ENCODE measurements around the gene CMIP.
A peak's percentile ranks its signal among the peaks of the same experiment; 100 is the strongest.
"Not testable (repeated sequence)": the region's sequence is repeated elsewhere in the genome, so short reads cannot be mapped to it uniquely, and the experiment has no call there.

CMIP gene

DNA sequence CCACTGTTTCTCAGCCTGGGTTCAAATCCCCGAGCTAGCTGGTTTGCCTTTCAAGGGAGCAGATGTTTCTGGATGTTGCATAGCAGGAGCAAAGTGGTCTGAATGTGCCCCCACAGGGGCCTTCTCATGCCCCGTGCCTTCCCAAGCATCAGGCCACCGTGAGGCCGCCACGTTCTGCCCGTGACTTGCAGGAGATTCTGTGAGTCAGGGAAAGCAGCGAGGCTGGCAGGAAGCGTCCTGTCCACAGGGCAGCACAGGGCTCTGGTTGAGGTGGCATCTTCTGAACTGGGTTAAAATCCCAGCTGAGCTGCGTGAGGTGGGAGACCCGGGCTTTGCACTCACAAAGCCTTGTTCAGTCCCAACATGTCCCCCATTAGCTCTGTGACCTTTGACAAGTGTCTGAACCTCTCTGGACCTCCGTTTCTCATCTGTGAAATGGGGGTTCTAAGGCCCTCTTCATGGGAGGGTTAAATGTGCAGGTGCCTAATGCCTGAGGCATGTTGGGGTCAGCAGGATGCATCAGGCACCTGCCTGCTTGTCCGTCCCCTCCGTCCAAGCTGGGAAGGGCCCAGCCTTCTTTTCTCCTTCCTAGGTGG is 239.7 kb downstream of the CMIP start:
- H3K36me3 ChIP-seq (ENCODE audit: control insufficient read depth, insufficient read depth, low read length) = peaks cover 2% of the 10 kb centered on the region

DNA sequence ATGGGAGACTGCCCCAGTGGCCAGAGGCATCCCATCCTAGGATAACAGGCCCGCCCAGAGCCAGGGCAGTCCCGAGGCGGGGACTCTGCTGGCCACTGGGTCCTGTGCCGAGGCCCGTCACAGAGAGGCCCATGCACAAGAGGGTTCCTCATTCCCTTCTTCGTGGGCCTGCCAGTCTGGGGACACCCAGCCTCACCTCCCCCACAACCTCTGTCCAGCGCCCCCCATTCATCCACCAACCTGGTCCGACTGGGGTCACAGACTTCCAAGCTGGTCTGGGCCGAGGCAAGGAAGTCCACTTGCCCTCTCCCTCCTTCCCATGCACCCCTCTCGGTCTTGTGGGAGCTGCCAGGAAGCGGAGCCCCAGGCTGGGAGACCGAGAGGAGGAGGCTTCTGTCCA is 240.3 kb downstream of the CMIP start:
- no peak overlapping the region for H3K27ac ChIP-seq (ENCODE audit: low read depth, low read length)
- no peak overlapping the region for H3K4me3 ChIP-seq (ENCODE audit: low read length)
- no peak overlapping the region for H3K9ac ChIP-seq (ENCODE audit: low read length)
- no peaks in the 10 kb centered on the region for H3K36me3 ChIP-seq (ENCODE audit: control insufficient read depth, insufficient read depth, low read length)
- no peaks in the 10 kb centered on the region for H3K27me3 ChIP-seq (ENCODE audit: control insufficient read depth, insufficient read depth, low read length)
- H3K4me1 ChIP-seq (ENCODE audit: control insufficient read depth, insufficient read depth, low read length) = no peaks in the 10 kb centered on the region

More for the DNA sequence above, 239.7 kb downstream of the CMIP start:
- no peaks in the 10 kb centered on the region for H3K27me3 ChIP-seq (ENCODE audit: control insufficient read depth, insufficient read depth, low read length)
- H3K27ac ChIP-seq (ENCODE audit: low read depth, low read length) = no peak overlapping the region
- H3K4me3 ChIP-seq (ENCODE audit: low read length) = no peak overlapping the region
- no peaks in the 10 kb centered on the region for H3K4me1 ChIP-seq (ENCODE audit: control insufficient read depth, insufficient read depth, low read length)
- no peak overlapping the region for H3K9ac ChIP-seq (ENCODE audit: low read length)

DNA sequence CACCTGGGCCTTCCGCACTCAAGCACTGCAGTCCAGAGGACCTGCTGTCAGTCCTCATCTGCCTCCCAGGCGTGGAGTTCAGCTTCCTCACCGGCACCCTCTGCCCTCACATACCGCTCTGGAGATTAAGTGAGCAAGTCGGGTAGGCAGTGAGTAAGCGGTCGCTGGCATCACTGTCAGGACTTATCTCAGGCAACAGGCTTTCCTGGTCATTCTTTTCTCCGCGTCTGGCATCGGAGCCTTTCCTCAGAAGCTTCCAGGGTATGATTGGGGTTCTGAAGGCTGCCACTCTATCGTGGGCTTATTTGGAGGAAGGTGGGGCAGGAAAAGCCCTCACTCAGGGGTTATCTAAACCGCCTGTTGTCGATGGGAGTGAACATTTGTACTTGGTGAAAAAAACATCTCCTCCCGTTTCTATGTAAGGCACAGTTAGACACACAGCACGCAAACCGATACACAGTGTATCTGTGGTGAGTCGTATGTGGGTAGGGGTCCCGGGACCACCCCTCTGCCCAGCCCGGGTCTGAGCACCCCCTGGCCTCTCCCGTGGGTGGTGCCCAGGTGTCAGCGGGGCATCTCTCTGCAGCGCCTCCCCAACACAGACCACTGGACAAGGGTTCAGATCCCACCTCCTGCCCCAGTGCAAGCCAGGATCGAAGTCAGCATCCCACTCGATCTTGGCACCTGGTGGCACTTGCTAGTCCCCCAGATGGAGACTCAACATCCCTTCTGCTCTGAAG is 242.0 kb downstream of the CMIP start:
- no peak overlapping the region for H3K9ac ChIP-seq (ENCODE audit: low read length)
- no peaks in the 10 kb centered on the region for H3K27me3 ChIP-seq (ENCODE audit: control insufficient read depth, insufficient read depth, low read length)
- no peaks in the 10 kb centered on the region for H3K36me3 ChIP-seq (ENCODE audit: control insufficient read depth, insufficient read depth, low read length)
- H3K4me3 ChIP-seq (ENCODE audit: low read length) = no peak overlapping the region
- H3K4me1 ChIP-seq (ENCODE audit: control insufficient read depth, insufficient read depth, low read length) = no peaks in the 10 kb centered on the region
- H3K27ac ChIP-seq (ENCODE audit: low read depth, low read length) = no peak overlapping the region

DNA sequence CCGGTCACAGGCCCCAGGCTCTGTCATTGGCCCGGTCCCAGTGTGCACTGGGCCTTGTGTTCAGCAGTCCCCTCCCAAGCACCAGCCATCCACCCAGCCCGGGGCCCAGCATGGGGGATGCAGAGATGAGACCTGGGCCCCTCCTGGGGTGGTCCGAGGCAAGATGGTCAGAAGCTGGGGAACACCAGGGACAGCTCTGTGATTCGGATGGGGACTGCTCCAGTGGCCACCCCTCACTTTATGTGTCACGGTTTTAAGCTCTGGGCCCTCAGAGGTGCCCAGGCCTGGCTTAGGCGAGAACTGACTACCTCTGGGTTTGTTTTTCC is 242.5 kb downstream of the CMIP start:
- Histone ChIP-seq H3K27me3 (ENCODE audit: control insufficient read depth, insufficient read depth, low read length) (no peaks in the 10 kb centered on the region), H3K27ac (ENCODE audit: low read depth, low read length) (no peak overlapping the region), H3K36me3 (ENCODE audit: control insufficient read depth, insufficient read depth, low read length) (peaks cover 3% of the 10 kb centered on the region), H3K4me3 (ENCODE audit: low read length) (no peak overlapping the region), H3K4me1 (ENCODE audit: control insufficient read depth, insufficient read depth, low read length) (peaks cover 4% of the 10 kb centered on the region), H3K9ac (ENCODE audit: low read length) (no peak overlapping the region)

DNA sequence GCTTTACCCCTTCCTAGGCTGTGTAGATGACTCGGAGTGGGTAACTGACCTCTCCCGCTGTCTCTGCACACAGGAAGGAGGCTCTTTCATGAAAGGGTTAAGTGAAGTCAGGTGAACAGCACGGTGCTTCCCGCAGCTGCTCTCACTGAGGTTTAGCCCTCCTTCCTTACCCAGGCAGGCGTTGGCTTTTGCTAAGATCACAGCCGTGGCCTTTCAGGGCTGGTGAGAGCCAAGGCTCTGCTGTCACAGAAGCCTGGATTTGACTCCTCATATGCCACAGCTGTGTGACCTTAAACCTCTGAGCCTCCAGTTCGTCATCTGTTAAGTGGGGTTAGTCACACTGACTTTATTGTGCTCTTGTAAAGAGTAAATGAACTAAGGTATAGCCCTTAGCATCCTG is 243.6 kb downstream of the CMIP start:
- peaks cover 10% of the 10 kb centered on the region for H3K36me3 ChIP-seq (ENCODE audit: control insufficient read depth, insufficient read depth, low read length)
- no peak overlapping the region for H3K4me3 ChIP-seq (ENCODE audit: low read length)
- H3K9ac ChIP-seq (ENCODE audit: low read length) = no peak overlapping the region
- peaks cover 13% of the 10 kb centered on the region for H3K4me1 ChIP-seq (ENCODE audit: control insufficient read depth, insufficient read depth, low read length)
- no peak overlapping the region for H3K27ac ChIP-seq (ENCODE audit: low read depth, low read length)
- H3K27me3 ChIP-seq (ENCODE audit: control insufficient read depth, insufficient read depth, low read length) = no peaks in the 10 kb centered on the region

DNA sequence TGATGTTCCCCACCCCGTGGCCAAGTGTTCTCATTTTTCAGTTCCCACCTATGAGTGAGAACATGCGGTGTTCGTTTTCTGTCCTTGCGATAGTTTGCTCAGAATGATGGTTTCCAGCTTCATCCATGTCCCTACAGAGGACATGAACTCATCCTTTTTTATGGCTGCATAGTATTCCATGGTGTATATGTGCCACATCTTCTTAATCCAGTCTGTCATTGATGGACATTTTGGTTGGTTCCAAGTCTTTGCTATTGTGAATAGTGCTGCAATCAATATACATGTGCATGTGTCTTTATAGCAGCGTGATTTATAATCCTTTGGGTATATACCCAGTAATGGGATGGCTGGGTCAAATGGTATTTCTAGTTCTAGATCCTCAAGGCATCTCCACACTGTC is 244.2 kb downstream of the CMIP start:
- Histone ChIP-seq H3K4me1 (ENCODE audit: control insufficient read depth, insufficient read depth, low read length) (peaks cover 18% of the 10 kb centered on the region), H3K36me3 (ENCODE audit: control insufficient read depth, insufficient read depth, low read length) (peaks cover 14% of the 10 kb centered on the region)
- H3K4me3 ChIP-seq (ENCODE audit: low read length); H3K9ac ChIP-seq (ENCODE audit: low read length); H3K27me3 ChIP-seq (ENCODE audit: control insufficient read depth, insufficient read depth, low read length); H3K27ac ChIP-seq (ENCODE audit: low read depth, low read length): not testable (repeated sequence)

DNA sequence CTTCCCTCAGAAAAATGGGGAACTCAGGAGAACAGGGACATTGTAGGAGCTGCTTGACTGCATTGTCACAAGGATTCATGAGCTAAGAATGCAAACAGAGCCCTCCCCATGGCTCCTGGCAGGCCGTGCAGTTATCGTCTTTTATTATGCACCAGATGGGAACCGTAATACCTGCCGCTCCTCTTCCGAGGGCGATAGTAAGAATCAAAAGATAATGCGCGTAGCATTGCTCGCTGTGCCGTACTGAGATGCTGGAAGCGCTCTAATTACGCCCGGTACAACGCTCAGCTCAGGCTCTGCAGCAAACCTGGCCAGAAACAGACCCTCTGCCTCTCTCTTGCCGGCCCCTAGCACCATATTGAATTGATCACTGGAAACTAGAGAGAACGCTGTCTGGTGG is 247.4 kb downstream of the CMIP start:
- H3K27ac ChIP-seq (ENCODE audit: low read depth, low read length) = peak overlapping the region; percentile 87
- H3K9ac ChIP-seq (ENCODE audit: low read length) = no peak overlapping the region
- peaks cover 38% of the 10 kb centered on the region for H3K4me1 ChIP-seq (ENCODE audit: control insufficient read depth, insufficient read depth, low read length)
- H3K4me3 ChIP-seq (ENCODE audit: low read length) = no peak overlapping the region
- no peaks in the 10 kb centered on the region for H3K27me3 ChIP-seq (ENCODE audit: control insufficient read depth, insufficient read depth, low read length)
- peaks cover 24% of the 10 kb centered on the region for H3K36me3 ChIP-seq (ENCODE audit: control insufficient read depth, insufficient read depth, low read length)

DNA sequence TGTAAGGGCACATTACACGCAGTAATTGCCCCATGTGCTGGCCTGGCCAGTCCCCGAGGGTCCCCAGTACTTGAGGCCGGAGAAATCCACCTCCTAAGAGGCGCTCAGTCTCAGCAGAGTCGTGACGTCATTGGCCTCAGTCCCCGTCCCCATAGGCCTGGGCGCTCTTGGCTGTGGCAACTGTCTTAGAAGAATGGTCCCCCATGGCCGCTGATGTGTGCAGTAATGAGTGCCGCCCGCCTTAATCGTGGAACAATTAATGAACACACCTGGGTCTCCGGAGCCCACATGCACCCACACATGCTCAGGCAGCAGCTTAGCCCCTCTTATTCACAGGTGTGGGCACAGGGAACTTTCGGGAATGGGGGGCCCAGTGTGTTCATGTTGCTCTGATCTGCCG is 248.0 kb downstream of the CMIP start:
- Histone ChIP-seq H3K4me1 (ENCODE audit: control insufficient read depth, insufficient read depth, low read length) (peaks cover 38% of the 10 kb centered on the region), H3K4me3 (ENCODE audit: low read length) (no peak overlapping the region), H3K27me3 (ENCODE audit: control insufficient read depth, insufficient read depth, low read length) (no peaks in the 10 kb centered on the region), H3K36me3 (ENCODE audit: control insufficient read depth, insufficient read depth, low read length) (peaks cover 24% of the 10 kb centered on the region), H3K9ac (ENCODE audit: low read length) (no peak overlapping the region), H3K27ac (ENCODE audit: low read depth, low read length) (peak overlapping the region; percentile 87)

DNA sequence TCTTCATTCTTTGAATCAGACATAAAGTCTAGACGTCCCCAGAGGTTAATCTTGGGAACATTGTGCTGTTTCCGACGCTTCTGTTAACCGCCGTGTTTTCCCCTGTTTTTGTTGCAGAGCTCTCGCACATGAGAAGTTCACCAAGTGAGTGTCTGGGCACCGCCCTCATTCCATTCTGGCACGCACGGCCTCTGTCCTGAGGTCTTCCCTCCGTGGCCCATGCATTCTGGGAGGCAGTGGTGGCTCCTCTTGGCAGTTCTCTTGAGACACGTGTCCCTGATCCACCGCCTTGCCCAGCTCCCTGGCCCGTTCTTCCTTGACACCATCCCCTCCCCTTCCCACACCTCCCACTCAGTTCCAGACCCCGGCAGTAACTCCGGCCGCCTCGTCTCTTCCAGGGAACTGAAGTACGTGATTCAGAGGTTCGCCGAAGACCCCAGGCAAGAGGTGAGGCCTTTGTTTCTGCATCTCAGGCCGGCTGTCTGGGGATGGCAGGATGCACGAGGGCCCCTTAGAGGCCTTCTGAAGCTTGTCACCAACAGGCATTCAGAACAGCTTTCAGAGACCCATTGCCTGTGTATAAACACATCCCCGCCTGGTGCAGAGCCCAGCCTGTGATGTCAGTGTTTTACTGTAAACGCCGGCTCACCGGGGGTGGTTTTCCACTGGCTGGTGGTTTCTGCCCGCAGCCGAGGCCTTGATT is 248.6 kb downstream of the CMIP start:
- Histone ChIP-seq H3K4me3 (ENCODE audit: low read length) (no peak overlapping the region), H3K9ac (ENCODE audit: low read length) (no peak overlapping the region), H3K27me3 (ENCODE audit: control insufficient read depth, insufficient read depth, low read length) (no peaks in the 10 kb centered on the region), H3K4me1 (ENCODE audit: control insufficient read depth, insufficient read depth, low read length) (peaks cover 38% of the 10 kb centered on the region), H3K36me3 (ENCODE audit: control insufficient read depth, insufficient read depth, low read length) (peaks cover 24% of the 10 kb centered on the region), H3K27ac (ENCODE audit: low read depth, low read length) (peak overlapping the region; percentile 87)

DNA sequence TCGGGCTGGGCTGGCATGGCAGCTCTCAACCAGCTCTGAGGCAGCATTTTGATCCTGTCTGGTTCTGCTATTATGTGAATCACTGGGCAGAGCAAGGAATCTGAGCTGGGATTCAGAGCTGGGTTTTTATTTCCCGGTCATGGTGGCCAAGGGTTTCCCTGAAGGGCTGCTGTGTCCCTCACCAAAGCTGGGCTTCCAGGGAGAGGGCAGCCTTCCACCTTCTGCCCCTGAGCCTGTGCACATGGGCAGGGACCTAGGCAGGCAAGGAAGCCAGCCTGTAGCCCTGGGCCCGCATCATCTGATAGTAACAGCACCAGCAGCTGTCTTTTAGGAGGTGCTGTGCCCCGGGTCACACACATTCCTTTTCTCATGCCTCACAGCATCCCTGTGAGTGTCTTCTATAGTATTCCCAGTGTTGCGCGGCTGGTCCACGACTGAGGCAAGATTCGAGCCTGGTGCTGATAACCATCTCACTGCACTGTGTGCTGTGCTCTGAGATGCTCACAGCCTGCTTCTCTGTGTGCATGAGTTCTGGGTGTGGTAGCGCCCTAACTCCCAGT is 249.2 kb downstream of the CMIP start:
- Histone ChIP-seq H3K9ac (ENCODE audit: low read length) (no peak overlapping the region), H3K4me1 (ENCODE audit: control insufficient read depth, insufficient read depth, low read length) (peaks cover 38% of the 10 kb centered on the region), H3K27me3 (ENCODE audit: control insufficient read depth, insufficient read depth, low read length) (no peaks in the 10 kb centered on the region), H3K36me3 (ENCODE audit: control insufficient read depth, insufficient read depth, low read length) (peaks cover 24% of the 10 kb centered on the region), H3K4me3 (ENCODE audit: low read length) (no peak overlapping the region), H3K27ac (ENCODE audit: low read depth, low read length) (peak overlapping the region; percentile 87)

DNA sequence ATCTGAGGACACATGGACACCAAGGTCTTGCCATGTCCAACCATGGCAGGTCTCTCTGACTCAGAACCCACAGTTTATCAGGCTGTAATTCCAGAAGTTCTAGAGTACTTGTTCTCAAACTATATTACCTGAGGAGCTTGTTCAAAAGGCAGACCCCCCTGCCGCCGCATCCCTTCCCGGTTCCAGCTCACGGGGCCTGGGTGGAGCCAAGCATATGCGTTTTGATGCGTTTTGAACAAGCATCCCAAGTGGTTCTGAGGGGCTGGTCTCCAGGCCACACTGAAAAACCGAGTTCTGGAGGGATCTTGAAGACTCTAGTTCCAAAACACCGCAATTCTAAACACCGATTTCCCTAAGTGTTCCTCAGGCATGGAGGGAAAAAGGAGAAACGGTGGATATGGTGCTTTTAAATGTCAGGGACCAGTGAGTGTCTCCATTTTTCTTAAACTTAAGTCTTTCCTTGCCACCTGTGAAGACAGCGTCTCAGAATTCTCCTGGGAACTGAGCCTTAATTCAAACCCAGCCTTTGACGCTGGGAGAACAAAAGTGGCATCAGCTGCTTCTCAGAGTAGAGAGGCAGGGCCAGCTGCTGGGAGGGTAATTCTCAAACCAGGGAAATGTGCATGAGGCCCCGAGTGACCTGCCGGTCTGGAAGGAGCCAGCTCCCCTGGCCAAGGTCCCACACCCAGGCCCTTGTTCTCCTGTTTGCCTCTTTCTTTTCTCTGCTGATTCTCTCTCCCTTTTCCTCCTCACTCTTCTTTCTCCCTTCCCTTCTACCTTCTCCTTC is 250.1 kb downstream of the CMIP start:
- H3K4me1 ChIP-seq (ENCODE audit: control insufficient read depth, insufficient read depth, low read length) = peaks cover 38% of the 10 kb centered on the region
- peak overlapping the region; percentile 87 for H3K27ac ChIP-seq (ENCODE audit: low read depth, low read length)
- peaks cover 24% of the 10 kb centered on the region for H3K36me3 ChIP-seq (ENCODE audit: control insufficient read depth, insufficient read depth, low read length)
- H3K27me3 ChIP-seq (ENCODE audit: control insufficient read depth, insufficient read depth, low read length) = no peaks in the 10 kb centered on the region
- no peak overlapping the region for H3K4me3 ChIP-seq (ENCODE audit: low read length)
- H3K9ac ChIP-seq (ENCODE audit: low read length) = no peak overlapping the region

Data from rectal smooth muscle tissue (tissue), 1 donor.